AG04450 (cell line): ENCODE measurements around the gene DHRS12. TPM values are rescaled to one million over a fixed set of nuclear protein-coding genes. Genes with fewer than 3 reads are reported as not detected.

Source experiments
- CTCF ChIA-PET: fragments of 300-600, 350-600 bp; formaldehyde crosslinking; extraction: SDS; loops from one replicate; lab custom pipeline; 2022; ENCODE audit warnings: antibody characterized with exemption, inconsistent platforms; lab: Charles Lee
- POLR2A ChIA-PET: fragments of 350-600 bp; formaldehyde crosslinking; extraction: SDS; loops from one replicate; lab custom pipeline; 2021; ENCODE audit warnings: antibody characterized with exemption, inconsistent platforms; lab: Yijun Ruan, JAX
- DNase-seq: peaks from one replicate; pipeline ENCODE4 v3.0.0-alpha.2; 2011; ENCODE audit warnings: low read depth, low spot score
- H3K27ac ChIP-seq: one replicate; pipeline ENCODE4 v1.5.1; 2012; ENCODE audit warnings: low read depth, low read length, control low read depth
- H3K27me3 ChIP-seq: one replicate; pipeline ENCODE4 v1.6.0; 2012; ENCODE audit warnings: low read length; ENCODE audit not compliant: control insufficient read depth, insufficient read depth
- H3K4me3 ChIP-seq: 2 replicates; pipeline ENCODE4 v1.5.1; 2011; ENCODE audit warnings: mild to moderate bottlenecking, low read depth, low read length, control low read depth
- H3K9me3 ChIP-seq: 2 replicates; pipeline ENCODE4 v1.5.1; 2012; ENCODE audit warnings: low read length; ENCODE audit not compliant: control insufficient read depth, insufficient read depth
- CTCF ChIP-seq: IDR thresholded peaks from 2 replicates; pipeline ENCODE4 v1.5.1; 2011; ENCODE audit warnings: low read depth, low read length, control low read depth, inconsistent platforms
- polyA minus RNA-seq: library from RNA; depleted of rRNA, polyadenylated mRNA; stranded (reverse); fragments of >200 nt; gene quantifications from 2 replicates; pipeline ENCODE4 v1.2.3, GENCODE V29; 2011; rRNA and poly(A)+ RNA removed
- polyA plus RNA-seq: library from polyadenylated mRNA; depleted of rRNA; stranded (reverse); fragments of >200 nt; gene quantifications from 2 replicates; pipeline ENCODE4 v1.2.3, GENCODE V29; 2011; rRNA removed

The DHRS12 gene
- polyA plus RNA-seq (3.7 and 4.6 TPM in 2 replicates), polyA minus RNA-seq (1.6 and 1.8 TPM in 2 replicates)

DNA sequence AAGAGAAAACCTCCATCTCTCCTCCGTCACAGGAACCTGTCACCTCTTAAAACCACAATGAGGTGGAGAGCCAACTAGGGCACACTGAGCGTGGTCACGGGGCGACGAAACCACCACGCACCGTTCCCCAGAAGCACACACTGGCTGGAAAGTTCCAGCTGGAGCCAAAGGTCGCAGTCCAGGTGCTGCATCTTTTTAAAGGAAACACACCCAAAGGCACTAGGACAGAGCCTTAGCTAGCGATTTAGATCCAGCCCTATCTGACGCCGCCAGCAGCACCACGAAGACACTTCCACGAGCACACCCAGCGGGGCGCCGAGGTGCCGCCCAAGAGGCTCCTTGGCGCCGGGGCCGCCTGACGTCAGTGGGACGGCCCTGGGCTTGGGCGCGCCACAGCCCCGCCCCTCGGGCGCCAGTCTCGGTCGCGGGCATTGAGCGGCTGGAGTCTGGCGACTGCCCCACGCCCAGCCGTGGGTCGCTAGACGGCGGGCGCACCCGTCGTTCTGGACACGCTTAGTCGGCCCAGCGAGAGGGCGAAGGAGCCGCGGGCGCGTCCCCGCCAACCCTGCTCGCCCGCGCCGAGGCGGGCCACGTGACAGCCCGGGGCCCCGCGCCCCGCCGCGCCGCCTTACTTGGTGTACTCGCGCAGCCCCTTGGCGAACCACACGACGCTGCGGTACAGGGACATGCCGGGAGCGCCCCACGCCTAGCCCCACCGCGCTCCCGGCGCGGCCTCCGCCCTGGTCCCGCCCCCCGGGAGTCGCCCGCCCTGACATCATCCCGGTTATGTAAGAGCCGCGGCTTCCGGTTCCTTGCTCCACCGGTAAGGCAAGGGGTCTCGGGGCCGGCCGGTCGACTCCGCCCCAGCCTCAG is at the start of gene DHRS12:
TSS of gene DHRS12 (minus strand) at position 742 of the 873 bp plus-strand sequence. CDS start 4,504 bp downstream, outside the sequence.
- no peak for DNase-seq
- no peak for TF ChIP-seq CTCF
- CTCF ChIA-PET, result interaction anchor here (1.6 kb wide), 1 partner anchor 12 kb away, joined by 4 read pairs; no protein-coding TSS in a partner anchor
- peak within 1 kb of the TSS; percentile 76 for H3K4me3 ChIP-seq
- no peaks in the 10 kb centered on the region; the same call in 1 of the 2 replicates for H3K9me3 ChIP-seq
- H3K27ac ChIP-seq, result peak within 1 kb of the TSS; percentile 11
- POLR2A ChIA-PET, result interaction anchor here (0.6 kb wide), 1 partner anchor 77 kb away, joined by 3 read pairs; no protein-coding TSS in a partner anchor
- peaks cover 9% of the 10 kb centered on the region for H3K27me3 ChIP-seq

- no peaks in the 10 kb centered on the region for H3K27me3 ChIP-seq
- peaks cover 2% of the 10 kb centered on the region; the same call in 1 of the 2 replicates for H3K9me3 ChIP-seq
- ChIA-PET CTCF (interaction anchor here (1.0 to 1.2 kb wide), 2 partner anchors 12 to 34 kb away, joined by 3 read pairs; no protein-coding TSS in a partner anchor), POLR2A (no interaction called here)
- peak; percentile 40; the same call in 1 of the 2 replicates for TF ChIP-seq CTCF
- DNase-seq, result no peak
- H3K27ac ChIP-seq, result no peak overlapping the region
- H3K4me3 ChIP-seq, result no peak overlapping the region
These were observed 45.5 kb upstream of the DHRS12 start for GRCh38 chr13:51849145-51850101.

DNA sequence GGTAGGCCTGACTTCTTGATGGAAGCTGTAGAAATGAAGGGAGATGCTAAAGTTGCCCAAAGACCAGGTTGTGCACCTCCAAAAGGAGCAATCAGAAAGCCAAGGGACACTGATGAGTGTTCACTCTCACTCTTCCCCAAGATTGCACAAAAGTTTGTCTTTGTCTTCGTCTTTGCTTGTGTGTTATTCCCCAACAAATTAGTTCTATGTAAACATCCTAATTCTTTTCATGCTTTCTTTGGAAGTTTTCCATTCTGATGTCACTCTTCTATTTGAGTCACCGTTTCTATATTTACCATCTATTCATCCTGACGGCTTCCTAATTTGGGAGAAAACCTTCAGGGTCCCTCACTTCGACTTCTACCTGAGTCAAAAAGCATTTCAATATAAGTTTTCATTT is 44.7 kb upstream of the DHRS12 start:
- no peak for TF ChIP-seq CTCF
- no peak overlapping the region for H3K4me3 ChIP-seq
- DNase-seq, result no peak
- no peaks in the 10 kb centered on the region for H3K27me3 ChIP-seq
- ChIA-PET POLR2A (no interaction called here), CTCF (no interaction called here)
- peaks cover 2% of the 10 kb centered on the region; the same call in 1 of the 2 replicates for H3K9me3 ChIP-seq
- no peak overlapping the region for H3K27ac ChIP-seq

- Histone ChIP-seq H3K4me3 (no peak overlapping the region), H3K27me3 (peaks cover 5% of the 10 kb centered on the region), H3K9me3 (peaks cover 2% of the 10 kb centered on the region; the same call in 1 of the 2 replicates), H3K27ac (no peak overlapping the region)
- CTCF ChIA-PET, result no interaction called here
- POLR2A ChIA-PET, result no interaction called here
- TF ChIP-seq CTCF, result no peak
- DNase-seq, result no peak
These were observed 42.8 kb upstream of the DHRS12 start for GRCh38 chr13:51846756-51847155.
